HG03558 (cell line): ENCODE measurements around the gene PRKAR2B.
"Not testable (repeated sequence)": the region's sequence is repeated elsewhere in the genome, so short reads cannot be mapped to it uniquely, and the experiment has no call there.

Source experiments
- ATAC-seq: cut with Tn5 transposase; IDR thresholded peaks from one replicate; pipeline ENCODE4 v1.9.1; 2021; ENCODE audit warnings: moderate number of reproducible peaks; ENCODE audit not compliant: unreplicated experiment; ENCODE audit errors: extremely low read depth

PRKAR2B gene

DNA sequence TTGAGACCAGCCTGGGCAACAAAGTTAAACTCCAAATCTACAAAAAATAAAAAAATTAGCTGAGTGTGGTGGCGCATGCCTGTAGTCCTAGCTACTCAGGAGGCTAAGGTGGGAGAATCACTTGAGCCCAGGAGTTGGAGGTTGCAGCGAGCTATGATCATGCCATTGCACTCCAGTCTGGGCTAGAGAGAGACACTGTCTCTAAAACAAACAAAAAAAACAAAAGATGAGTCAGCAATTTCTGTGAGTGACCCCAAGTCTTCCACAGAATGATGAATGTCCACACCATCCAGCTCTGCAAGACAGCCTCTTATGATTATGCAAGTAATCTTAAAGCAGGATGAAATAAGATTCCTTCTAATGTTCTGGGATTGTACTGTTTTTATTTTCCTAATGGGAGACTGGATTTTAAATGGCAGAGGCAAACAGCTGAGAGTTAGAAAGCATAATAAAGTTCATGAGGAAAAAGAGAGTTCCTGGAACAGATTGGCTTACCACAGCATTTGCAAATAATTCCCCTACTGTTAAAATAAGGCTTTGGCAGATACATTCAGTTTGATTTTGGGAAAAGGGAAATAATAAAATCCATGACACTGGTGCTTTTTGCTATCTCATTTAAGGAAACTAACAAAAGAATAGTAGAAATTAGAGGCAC is 18.9 kb upstream of the PRKAR2B start:
- ATAC-seq = no peak

DNA sequence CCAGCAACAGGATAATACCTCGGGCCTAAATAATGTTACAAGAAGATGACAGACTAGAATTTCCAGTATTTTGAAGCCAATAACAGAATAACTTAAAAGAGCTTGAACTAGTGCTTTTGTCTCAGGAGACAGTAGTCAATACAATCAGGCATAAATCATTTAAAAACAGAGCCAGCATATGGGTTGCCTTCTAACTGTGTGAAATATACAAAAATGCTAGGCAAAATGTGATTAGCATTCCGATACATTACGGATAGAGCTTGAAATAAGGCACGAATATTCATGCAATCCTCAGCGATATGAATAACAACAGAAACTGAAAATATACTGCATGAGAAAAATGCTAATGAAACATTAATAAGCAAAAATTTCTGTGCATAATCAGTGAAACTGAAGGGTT is 18.3 kb upstream of the PRKAR2B start:
- no peak for ATAC-seq

DNA sequence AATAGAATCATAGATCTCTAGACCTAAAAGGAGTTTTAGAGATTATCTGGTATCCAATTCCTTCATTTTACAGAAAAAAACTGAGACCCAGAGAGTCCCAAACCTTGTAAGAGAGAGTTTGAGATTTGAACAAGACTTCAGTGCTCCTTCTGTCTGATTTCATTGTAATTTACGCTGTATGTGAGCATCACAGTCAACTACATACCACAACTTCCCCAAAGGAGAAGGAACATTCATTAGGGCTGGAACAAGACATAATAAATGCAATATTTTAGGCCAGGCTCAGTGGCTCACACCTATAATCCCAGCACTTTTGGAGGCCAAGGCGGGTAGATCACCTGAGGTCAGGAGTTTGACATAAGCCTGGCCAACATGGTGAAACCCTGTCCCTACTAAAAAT is 17.3 kb upstream of the PRKAR2B start:
- ATAC-seq = no peak

DNA sequence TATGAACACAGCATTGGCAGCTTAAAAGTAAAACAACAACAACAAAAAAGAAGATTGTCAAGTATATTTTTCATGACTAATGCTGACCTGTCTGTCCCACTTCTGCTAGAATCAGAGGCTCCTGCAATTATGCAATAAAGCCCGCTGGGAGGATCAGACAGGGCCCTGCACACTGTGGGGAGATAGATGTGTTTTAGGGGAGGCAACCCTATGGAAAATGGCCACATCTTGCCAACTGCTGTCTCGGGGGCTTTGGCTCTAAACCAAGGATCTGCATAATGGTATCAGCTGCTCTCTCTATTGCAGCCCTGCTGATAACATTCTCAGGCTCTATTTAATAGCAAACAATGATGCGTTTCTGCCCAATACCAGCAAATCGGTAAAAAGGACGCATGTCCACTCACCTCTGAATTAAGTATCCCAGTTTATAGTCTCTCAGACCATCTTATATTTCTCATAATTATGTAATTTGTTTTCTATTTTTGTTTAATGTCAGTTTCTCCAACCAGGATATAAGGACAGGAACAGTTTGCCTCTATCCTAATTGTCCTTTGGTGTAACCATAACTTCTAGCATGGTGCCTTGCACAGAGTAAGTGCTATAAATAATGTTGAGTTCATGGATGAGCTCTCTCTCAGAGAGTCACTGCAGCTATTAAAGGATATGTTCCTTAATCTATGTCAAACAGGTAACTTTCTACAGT is 15.3 kb upstream of the PRKAR2B start:
- no peak for ATAC-seq

DNA sequence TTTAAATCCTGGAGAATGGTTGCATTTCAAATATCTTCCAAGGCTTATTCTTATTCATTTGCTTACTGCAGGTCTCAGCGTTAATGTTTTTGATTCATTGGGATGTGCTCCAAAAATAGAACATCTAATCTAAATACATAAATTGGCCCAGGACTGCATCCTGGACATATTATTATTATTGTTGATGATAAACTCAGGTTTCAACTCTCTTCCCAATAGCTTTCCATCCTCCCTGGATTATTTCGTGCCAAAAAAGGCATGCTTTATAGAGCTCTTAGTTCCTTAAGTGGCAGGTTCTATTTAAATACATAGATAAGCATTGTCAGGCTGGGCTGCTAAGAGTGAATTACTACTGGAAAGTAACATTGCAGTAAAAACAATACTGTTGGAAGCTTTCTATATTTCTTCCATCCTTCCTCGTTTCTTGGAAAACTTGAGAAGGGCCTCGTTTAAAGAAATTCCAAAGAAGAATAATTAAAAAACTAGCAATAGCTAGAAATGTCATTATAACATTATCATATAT is 14.7 kb upstream of the PRKAR2B start:
- no peak for ATAC-seq

DNA sequence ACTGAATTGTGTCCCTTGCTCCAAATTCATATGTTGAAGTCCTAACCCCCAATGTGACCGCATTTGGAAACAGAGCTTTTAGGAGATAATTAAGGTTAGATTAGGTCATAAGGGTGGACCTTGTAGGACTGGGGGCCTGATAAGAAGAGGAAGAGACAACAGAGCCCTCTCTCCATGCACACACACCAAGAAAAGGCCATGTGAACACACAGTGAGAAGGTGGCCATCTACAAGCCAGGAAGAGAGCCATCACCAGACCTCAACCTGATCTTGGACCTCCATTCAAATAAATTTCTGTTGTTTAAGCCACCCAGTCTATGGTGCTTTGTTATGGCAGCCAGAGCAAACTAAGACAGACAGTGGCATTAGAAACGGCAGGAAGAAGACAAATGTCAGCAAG is 12.5 kb upstream of the PRKAR2B start:
- no peak for ATAC-seq

DNA sequence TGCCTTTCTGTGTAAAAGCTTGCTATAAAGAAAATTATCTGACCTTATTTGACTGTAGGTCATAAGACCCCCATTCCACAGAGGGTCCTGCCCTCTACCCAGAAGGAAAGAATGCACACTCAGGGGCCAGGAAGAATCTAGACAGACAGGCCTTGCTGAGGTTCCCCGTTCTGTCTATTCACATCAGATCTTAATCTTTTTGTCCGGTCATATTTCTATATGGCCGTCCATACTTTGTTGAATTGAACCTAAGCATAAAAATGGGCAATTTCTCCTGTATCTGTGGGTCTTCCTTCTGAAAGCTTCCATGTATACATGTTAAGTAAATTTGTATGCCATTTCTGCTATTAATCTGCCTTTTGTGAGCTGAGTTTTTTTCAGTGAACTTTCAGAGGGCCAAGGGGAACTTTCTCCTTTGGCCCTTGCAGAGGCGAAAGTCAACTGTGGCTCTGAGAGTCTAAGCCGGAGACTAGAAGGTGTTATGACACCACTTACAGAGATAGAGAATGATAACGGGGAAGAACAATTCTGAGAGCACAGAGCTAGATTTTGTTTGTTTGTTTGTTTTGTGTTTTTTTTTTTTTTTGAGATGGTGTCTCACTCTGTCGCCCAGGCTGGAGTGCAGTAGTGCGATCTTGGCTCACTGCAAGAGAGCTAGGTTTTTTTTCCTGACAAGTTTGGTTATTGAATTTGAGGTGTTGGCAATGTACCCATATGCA is 11.6 kb upstream of the PRKAR2B start:
- ATAC-seq = no peak

DNA sequence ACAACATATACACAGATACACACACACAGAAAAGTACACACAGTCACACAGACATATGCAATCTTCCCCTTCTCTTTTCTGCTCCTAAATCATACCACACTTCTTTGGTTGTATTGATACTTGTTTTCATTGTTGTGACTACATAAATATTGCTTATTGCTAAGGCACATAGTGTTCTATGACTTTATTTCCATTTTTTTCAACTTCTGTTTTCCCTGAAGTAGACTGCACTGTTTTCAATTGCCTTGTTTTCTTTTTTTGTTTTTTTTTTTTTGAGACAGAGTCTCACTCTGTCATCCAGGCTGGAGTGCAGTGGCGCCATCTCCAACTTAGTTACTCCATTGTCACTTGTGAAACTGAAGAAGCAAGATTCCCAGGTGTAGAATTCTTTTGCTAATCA is 10.0 kb upstream of the PRKAR2B start:
- no peak for ATAC-seq

DNA sequence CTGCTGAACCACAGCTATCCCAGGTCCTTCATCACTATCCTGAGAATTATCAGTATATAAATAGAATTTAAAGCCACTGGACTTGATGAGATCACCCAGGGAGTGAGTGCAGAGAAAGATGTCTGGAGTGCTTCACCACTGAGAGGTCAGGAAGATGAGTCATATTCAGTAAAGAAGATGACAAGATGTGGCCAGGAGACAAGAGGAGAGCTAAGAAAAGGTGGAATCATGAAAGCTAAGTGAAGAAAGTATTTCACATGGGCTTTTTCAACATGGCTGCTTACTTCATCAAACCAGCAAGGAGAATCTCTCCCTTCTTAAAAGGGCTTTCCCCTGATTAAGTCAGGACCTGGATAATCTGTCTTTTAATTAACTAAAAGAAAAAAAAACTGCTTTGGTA is 9.1 kb upstream of the PRKAR2B start:
- no peak for ATAC-seq

DNA sequence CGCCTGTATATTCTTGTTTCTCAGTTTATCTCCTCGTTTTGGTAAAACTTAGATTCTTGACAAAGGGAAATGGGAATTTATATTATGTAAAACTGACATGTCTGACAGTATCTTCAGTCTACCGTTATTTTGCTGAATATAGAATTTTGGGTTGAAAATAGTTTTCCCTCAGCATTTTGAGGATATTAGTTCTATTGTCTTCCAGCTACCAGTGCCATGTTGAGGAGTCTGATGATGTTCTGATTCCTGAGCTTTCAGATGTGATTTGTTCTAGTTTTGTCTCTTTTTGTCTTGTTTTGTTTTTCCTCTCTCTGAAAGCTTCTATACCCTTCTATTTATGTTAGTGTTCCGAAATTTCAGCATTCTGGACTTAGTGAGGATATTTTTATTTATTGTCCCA is 8.0 kb upstream of the PRKAR2B start:
- no peak for ATAC-seq

DNA sequence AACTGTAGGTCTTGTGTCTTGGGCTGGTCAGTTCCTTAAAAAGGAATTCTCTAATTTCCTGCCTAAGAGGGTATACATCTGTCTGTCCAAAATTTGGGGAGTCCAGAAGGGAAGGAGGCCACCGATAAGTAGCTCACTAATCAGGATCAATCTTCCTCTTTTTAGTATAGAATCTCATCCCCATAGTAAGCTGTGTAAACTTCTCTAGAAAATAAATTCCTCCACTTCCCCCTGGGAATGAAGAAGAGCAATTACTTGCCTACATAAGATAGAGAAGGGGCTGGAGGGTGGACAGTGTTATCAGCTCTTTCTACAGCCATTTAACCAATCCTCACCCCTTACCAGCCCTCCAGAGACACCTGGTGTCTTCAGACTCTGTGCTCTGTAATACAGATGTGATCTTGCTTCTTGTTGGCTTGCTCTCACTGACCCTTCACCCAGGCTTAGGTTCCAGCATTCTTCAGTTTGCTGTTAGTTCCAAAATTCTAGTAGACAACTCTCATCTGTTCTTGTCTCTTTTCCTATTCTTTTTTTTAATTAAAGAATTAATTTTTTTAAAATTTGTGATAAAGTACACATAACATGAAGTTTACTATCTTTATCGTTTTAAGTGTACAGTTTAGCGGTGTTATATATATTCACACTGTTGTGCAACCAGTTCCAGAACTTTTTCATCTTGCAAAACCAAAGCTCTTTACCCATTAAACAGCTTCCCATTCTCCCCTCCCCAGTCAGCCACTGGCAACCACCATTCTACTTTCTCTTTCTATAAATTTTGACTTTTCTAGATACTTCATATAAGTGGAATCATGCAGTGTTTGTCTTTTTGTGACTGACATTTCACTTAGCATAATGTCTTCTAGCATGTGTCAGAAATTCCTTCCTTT is 6.5 kb upstream of the PRKAR2B start:
- ATAC-seq = no peak

DNA sequence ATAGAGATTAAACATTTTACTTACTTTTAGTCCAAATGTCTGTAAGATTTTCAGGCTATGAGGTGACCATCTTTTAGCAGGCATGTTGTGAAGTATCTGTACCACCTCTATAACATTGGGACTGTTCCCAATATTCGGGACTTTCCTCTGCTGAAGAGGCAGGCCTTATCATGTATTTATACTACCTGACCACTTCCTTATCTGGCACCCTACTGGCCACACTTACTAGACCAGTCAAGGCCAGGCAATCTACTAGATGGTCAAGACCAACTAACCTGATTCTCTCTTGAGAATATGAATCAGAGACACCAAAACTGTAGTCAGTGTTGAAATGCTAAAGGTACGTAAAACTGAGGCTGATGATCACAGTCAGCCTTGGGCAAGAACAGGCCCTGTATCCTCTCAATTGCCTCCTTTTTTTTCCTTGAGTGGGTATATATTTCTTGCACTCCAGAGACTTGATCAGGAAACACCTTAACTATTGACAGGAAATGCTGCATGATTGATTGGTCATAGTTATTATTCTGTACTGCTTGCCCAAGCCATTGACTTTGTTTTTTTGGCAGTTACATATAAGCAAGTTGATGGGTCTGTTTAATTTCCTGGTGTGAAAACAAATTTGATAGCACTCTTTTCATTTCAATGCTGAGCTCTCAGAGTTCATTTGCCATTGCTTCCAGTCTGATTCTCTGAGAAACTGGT is 5.2 kb upstream of the PRKAR2B start:
- ATAC-seq = no peak

DNA sequence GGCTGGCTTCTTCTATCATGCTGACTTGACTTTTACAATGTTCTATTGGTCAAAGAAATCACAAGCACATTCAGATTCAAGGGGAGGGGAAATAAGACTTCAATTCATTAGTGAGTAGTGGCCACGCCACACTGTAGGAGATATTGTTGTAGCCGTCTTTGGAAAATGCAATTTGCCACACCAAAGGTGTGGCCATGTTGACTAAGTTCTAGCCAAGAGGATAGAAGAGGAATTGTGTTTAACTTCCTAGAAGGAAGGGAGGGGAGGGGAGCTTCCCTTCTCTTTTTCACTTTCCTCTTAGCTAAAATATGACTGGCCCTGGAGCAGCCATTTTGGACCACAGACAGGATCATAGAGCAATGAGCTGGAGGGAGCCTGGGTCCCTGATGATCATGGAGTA is 3.4 kb upstream of the PRKAR2B start:
- ATAC-seq = no peak

DNA sequence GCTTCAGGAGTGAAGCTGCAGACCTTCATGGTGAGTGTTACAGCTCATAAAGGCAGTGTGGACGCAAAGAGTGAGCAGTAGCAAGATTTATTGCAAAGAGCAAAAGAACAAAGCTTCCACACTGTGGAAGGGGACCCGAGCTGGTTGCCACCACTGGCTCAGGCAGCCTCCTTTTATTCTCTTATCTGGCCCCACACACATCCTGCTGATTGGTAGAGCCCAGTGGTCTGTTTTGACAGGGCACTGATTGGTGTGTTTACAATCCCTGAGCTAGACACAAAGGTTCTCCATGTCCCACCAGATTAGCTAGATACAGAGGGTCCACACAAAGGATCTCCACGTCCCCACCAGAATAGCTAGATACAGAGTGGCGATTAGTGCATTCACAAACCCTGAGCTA is 2.7 kb upstream of the PRKAR2B start:
- not testable (repeated sequence) for ATAC-seq

DNA sequence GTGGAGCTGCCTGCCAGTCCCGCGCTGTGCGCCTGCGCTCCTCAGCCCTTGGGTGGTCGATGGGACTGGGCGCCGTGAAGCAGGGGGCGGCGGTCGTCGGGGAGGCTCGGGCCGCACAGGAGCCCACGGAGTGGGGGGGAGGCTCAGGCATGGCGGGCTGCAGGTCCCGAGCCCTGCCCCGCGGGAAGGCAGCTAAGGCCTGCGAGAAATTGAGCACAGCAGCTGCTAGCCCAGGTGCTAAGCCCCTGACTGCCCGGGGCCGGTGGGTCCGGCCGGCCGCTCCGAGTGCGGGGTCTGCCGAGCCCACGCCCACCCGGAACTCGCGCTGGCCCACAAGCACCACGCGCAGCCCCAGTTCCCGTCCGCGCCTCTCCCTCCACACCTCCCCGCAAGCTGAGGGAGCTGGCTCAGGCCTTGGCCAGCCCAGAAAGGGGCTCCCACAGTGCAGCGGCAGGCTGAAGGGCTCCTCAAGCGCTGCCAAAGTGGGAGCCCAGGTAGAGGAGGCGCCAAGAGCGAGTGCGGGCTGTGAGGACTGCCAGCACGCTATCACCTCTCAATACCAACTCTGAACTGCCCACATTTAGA is 2.1 kb upstream of the PRKAR2B start:
- not testable (repeated sequence) for ATAC-seq

DNA sequence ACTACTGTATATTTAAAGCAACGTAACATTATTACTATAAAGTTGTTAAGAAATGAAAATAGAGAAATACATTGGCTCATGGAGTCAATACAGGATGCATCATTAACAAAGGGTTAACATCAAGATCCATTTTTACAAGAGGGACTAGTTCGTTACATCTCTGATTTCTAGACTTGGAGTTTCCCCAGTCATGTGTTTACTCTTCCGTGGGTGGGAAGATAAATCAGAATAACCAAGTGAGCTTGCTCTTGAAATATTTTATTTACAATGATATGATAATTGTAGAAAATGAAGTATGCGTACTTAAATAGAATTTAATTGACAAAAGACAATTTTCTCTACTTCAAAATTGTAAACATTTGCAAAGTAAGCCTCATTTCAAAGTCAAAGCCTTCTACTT is 1.0 kb upstream of the PRKAR2B start:
- no peak for ATAC-seq

DNA sequence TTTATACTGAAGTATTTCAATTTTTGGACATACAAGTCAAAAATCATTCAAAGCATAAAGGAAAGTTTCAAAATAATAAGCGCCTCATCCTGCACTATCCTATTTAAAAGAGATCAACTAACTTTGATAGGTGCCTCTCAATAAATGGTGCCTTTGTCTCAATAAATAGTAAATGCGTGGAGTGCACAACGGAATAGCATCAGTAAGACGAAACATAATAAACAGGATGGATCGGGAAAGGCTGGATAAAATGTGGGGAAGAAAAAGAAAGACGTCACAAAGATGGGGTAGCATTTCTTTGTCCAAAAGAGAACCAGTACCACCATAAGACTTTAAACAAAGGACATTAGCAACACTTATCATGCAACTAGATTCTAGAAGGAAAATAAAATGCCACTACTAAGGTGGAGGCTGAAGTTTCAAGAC is 571 bp upstream of the PRKAR2B start:
- no peak for ATAC-seq

DNA sequence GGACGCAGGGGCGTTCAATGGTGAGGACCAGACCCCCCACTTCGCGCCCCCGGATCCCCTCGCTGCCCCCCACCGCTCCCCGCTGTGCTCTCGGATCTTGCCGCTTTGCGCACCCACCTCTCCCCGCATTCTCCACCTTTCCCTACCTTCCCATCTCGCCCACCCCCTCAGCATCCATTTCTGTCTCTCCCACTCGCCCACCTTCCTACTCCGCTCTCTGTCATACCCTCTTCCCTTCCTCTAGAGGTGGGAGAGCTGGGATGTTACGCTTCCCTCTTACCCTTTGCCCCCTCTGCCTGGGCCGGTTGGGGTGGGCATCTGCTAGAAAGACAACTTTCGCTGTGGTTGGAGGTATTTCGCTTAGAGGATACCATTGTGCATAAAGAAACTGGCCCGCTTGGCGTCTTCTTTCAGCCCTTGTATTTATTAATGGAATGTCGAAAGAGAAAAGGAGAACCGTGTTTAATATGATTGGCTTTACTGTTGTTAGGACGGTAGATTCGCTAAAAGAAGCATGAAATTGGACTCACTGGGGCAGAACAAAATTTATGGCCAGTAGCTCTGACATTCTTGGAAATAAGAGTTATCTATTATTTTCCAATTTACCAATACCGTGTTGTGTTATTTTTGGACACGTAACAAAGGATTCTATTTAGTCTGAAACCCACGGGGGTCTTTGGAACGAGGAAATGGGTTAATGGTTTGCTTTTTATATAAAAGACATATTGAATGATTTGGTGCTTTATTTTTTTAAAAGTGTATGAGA is 873 bp downstream of the PRKAR2B start:
- no peak for ATAC-seq

DNA sequence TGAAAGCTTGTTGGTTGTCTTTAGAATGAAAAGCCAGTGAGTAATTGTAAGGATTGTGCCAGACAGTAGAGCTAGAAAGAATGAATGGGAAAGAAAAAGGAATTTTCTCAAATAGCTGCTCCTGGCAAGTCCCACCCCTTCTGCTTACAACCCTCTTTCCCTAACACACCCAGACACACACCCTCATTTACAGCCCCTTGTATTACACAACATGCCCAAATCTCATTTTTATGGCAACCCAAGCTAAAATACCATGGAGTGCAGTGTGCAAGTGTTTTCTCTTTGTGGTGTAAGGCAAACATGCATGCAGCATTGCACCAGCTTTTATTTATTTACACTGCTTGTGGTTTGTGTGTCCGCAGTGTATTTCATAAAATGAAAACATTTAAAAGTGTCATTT is 1.5 kb downstream of the PRKAR2B start:
- no peak for ATAC-seq
